NCI-H82 treated with DMSO at 0.1 percent for 48 hours (cell line): ENCODE measurements around the gene PRR29.
"Not testable (repeated sequence)": the region's sequence is repeated elsewhere in the genome, so short reads cannot be mapped to it uniquely, and the experiment has no call there.

Experiments used
- DNase-seq: peaks from one replicate; lab custom pipeline; 2025; ENCODE audit not compliant: unreplicated experiment; lab: John Stamatoyannopoulos, UW

PRR29 gene

DNA sequence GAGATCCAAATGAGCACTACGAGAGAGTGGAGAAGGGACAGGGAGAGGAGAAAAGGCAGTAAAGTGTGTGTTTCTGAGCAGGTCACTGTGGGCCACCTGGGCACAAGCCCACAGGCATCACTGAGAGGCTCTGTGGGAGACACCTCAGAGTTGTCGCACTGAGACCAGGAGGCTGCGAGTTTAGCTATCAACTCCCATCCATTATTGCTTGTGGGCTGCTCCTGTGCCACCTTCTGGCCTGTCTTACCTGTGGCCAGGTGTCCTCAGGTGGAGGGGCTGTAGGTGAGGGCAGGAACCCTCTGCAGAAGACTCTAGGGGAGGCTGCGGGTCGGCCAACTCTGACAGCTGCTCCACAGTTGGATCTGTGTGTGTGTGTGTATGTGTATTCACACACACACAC lies 2.5 kb upstream of the PRR29 start:
- no peak for DNase-seq

DNA sequence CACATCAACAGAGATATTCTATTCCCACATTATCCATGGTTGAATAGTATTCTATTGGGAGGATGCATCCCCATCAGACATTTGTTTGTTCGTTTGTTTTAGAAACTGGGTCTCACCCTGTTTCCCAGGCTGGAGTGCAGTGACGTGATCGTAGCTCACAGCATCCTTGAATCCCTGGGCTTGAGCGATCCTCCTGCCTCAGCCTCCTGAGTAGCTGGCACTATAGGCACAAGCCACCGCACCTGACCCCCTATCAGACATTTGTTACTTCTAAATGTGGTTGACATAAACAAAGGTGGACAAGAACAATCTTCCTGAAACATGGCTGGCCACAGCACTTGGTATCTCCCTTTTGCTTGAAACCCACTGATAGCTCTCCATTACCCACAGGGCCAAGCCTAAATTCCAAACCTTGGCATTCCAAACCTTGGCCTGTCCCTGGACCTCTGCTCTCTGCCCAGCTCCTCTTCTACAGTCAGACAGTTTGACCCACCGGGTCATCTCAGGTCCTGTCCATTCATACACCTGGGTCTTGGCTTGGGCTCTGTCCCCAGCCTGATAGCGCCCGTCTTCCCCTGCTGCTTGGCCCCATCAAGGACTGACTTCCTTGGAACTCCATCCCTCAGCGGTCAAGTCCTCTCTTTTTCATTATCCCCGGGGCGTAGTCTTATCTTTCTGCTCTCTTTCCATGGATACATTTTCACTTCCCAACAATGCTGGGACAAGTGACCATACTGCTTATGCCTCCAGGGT lies 1.5 kb upstream of the PRR29 start:
- DNase-seq = no peak

DNA sequence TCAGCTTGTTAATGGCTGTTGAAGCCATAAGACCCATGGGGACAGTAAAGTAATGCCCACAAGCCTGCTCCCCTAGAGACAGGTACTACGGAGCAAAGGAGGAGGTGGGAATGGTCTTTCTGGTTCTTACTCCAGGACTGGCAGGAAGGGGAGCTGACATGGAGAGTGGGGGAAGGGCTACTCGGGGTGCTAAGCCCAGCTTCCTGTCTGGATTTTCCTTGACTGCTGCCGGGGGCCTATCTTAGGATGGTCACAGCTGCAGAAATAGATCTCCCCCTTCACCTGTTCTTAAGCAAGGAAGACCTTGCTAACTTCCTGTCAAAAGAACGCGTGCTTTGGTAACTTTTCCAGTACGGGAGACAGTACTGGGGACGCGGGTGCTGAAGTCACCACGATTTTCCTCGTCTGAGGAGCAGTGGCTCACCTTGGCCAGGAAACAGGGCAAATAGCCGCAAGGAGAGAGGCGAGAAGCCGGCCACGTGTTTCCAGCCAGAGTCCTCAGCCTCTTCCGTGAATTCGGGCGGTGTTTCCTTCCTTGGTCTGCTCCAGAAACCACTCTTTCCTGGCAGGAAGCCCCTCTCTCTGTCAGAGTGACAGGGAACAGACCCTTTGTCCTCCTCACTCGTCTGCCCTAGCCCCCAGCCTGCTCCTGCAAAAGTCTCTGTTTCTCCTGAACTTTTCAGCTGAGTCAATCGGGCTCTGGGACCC lies 656 bp upstream of the PRR29 start:
- no peak for DNase-seq

DNA sequence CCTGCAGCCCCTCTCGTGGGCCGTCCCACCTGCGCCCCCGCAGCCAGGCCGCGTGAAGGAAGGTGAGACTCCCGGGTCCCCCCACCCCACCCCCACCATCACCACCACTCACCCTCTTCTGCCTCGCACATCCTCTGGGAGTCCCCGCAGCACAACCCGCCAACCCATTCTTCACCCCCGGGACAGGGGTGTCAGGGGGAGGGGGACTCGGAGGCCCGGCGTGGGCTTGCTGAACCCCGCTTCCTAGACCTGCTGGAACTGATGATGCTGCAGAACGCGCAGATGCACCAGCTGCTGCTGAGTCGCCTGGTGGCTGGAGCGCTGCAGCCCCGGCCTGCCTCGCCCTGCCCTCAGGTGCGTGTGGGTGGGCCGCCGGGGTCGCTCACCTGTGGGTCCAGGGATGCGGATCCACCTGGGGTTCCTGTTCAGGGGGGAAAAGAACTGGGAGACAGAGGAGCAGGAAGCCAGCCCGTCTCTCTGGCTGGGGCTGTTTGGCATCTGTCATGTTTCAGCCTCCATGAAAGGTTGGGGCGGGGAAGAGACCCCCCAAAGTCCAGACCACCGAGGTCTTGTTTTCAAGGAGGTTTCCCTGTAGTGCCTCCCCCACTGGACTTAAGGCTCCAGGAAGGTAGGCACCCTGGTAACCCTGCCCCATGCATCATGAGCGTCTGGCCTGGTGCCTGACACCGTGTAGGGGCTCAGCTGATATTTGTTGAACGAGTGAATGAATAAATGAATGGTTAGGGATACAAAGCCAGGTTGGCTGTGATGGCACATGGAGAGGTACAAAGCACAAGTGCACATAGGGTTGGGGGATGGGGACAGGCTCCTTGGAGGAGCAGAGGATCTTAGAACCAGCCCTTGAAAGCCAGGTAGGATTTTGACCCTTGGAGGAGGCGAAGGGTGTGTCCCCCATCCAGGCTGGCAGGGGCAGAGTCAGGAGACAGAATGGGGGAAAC lies 849 bp downstream of the PRR29 start:
- no peak for DNase-seq

DNA sequence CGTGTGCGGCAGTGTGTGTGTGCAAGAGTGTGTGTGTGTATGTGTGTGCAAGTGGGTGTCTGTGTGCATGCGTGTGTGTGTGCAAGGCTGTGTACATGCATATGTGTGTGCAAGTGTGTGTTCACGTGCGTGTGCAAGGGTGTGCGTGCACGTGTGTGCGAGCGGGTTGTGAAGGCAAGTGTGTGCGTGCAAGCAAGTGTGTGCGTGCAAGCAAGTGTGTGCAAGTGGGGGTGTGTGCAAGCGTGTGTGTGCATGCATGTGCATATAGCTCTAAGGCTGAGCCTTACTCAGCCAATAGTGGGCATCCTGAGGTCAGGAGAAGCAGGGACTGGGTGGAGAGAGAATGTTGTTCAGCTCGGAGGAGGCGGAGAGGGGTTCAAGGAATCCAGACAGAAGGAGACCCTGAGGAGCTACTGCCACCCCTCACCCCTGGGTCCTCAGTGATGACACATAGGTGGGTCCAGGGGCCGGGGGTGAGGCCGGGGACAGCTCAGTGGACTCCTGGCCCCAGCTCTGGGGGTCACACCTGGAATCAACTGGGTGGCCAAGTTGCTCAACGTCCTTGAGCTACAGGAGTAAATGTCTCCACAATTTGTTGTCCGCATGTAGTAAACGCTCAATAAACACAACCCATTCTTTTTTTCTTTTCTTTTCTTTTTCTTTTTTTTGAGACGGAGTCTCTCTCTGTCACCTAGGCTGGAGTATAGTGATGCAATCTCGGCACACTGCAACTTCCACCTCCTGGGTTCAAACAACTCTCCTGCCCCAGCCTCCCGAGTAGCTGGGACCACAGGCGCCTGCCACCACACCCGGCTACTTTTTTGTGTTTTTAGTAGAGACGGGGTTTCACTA lies 1.8 kb downstream of the PRR29 start:
- DNase-seq = no peak

DNA sequence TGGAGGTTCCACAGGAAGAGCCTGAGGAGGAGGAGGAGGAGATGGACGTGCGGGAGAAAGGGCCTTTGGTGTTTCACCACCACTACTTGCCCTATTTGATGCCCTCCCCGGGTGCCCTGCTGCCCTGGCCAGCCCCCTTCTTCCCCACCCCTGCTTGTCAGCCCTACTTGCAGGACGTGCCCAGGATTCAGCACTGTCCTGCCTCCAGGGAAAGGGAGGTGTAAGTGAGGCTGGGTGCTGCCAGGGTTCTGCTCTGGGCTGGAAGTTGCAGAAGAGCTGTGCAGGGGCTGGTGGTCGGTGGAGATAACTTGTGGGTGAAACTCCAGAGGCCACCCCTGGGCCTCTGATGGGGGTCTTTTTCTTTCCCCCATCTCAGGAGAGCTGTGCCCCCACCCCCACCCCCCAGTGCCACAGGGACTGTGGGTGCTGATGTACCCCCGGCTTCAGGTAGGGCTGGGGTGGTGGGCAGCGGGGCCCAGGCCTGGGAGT lies 3.0 kb downstream of the PRR29 start:
- no peak for DNase-seq

DNA sequence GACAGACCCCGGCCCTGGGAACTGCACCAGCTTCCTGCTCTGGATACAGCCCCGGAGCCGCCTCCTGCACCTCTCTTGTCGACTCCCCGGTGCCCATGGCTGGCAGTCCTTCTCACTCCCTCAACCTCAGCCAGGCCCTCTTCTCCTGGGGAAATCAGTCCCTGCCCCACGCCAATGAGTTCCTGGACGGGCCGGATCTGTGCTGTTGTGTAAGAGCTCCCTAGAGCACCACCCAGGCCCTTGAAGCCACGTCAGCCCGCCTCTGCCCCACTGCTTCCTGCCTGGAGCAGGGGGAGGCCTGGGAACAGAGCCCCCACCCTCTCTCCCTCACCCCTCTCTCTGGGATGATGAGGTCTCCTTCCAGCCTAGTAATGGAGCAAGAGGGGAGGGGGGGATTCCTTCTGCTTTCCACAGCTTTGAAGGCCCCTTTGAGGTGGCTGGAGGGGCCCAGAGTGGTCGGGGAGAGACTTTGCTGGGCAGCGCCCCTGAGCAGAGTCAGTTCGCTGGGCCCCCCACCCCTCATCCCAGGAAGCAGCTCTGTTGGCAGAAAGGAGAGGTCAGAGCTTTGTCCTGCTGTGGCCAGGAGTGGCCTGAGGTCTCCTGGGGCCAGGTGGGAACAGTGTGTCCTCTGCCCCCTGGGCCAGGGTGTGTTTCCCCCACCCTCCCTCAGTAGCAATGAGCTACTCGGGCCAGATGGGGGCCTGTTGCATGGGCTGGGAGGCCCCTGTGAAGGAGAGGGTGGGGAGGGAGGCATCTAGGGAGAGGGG lies 3.8 kb downstream of the PRR29 start:
- no peak for DNase-seq

DNA sequence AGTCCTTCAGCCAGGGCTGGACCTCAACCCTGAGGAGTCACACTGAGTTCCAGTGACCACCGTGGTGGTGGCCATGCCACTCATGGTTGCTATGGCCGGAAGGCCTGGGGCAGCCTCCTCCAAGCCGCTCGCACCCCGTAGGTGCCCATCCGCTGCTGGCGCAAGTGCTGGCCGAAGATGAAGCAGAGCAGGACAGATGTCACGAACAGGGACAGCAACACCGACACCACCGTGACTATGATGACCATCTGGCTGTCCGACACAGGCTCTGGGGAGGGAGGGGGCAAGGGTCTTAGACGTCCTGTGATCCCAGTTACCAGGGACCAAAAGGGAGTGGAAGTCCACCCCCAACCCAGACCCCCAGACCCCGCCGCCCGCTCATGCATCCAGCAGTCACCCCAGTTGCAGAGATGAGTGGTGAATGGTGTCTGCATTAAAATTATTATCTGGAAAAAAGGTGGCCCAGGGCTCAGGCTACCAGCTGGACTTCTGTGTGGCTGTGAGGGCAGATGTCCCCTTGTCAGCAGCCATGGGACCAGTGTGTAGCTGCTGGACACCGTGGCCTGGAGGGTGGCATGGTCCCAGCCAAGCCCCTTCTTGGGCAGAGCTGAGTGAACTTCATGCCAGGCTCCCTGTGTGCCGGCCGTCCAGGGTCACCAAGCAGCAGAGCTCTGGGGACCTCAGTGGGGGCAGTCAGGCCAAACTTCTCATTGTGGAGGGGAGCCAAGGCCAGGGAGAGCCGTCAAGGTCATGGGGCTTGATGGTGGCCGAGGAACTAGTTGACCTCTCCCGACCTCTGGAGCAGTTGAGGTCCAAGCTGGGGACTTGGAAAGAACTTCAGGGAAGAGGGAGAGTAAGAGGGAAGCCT lies 4.7 kb downstream of the PRR29 start:
- DNase-seq = no peak

DNA sequence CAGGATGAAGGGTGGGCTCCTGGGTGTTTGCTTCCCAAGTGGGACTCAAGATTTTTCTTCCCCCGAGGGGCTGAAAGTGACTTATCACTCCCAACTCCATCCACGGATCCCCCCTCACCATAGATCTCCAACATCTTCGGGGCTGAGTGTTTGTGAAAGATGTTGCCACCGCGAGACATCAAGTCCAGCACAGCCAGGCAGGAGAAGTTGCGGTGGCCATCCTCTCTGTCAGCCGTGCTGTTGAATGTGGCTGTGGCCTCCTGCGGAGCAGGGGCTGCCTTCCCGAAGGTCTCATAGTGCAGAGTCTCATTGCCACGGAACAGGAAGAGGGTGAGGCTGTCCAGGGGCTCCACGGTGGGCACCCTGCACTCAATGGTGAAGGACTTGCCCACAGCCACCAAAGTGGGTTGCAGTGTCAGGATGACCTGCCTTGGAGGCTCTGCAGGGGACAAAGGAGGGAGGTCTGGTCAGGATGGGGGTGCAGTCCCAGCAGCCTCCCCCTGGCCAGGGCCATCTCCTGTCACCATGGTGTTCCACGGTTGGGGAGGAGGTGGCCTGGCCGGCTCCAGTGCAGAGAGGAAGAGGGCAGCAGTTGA lies 5.5 kb downstream of the PRR29 start:
- DNase-seq = no peak

DNA sequence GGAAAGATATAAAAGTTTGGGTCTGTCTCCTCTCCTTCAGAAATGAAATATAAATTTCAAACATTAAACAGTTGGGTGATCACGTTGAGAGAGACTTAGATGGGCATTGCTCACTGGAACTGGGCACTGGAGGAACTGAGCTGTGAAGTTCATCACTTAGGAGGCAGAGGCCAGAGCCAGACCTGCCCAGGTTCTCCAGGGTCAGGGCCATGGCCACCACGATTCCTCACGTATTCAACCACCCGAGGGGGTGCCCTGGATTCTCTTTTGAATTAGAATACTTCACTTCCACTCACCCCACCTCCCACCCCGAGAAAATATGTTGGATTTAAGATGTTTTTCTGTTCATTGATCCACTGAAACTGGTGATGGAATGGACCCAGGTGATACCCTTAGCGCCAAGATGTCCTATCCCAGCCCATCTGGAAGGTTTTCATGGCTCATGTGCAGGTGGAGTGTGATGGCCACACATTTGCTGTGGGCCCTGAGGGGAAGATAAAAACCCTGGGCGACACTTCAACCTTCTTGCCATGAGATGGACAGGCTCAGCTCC lies 6.1 kb downstream of the PRR29 start:
- DNase-seq = no peak

DNA sequence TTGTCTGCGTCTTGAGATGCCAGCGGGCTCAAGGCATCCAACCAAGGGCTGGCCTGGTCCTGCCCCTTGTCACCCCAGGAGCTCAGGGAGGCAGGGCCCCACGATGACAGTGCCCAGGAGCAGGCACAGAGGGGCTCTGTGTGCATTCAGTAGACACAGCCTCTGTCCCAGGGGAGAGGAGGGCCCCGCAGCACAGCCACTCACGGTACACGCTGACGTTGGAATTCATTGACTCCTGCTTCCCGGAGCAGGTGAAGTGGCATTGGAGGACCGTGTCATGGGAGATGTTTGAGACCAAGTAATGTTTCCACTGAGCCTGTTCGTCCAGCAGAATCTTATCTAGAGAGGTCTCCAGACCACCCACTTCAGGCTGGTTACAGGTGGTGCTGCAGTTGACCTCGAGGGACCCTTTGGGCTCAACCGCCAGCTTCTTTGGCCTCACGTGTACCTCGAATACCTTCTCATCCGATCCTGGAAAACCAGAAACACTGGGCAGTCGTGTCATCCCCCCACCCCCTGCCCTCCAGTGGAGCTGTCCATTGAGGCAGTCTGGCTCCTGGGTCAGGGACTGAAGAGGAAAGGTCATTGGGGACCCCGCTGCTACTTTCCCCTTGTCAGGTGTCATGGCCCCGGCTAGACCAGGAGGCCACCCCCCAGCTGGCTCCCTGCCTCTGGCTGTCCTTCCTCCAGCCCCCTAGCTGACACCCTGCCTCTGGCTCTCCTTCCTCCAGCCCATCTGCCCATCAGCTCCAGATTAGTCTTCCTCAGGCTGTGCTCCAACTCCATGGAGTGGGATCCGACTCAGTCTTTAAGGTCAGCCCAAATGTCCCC lies 7.0 kb downstream of the PRR29 start:
- no peak for DNase-seq

DNA sequence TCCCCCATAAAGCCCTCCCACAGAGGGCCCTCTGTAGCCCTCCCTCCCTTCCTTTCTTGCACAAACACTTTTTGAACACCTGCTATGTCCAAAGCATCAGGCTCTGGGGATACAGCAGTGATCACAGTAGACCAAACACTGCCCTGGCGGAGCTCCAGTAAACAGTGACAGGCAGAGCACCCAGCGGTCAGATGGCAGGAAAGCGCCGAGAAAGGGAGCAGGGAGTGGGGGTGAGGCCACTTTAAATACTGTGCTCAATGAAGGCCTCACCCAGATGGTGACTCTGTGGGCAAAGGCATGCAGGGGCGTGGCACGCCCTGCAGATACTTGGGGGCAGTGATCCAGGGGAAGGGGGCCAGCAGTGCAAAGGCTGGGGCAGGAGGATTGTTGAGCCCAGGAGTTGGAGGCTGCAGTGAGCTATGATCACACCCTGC lies 7.6 kb downstream of the PRR29 start:
- no peak for DNase-seq

DNA sequence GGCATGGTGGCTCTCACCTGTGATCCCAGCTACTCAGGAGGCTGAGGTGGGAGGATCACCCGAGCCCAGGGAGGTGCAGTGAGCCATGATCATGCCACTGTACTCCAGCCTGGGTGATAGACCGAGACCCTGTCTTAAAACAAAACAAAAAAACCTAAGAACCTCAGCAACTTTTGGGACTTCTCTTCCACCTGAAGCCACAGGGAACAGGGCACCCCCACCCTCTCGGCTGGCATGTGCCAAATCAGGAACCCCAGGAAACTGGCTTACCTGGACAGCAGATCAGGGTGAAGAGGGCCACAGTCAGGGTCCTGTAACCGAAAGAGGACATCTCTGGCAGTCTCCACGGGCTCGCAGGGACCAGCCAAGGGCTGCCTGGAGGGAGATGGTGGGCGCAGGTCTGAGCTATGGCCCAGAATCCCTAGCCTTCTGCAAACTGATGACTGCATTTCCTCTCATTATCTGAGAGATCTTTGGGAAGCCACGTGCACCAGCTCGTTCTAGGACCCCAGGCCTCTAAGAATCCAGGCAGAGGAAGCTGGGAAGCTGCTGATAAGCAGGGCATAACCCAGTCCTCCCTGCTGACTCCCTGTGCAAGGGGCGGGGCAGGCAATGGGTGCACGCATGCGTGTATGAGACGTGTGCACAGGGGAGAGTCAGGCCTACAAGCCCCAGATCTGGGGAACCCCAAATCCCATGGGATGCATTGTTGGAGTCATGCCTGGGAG lies 8.4 kb downstream of the PRR29 start:
- DNase-seq = no peak

DNA sequence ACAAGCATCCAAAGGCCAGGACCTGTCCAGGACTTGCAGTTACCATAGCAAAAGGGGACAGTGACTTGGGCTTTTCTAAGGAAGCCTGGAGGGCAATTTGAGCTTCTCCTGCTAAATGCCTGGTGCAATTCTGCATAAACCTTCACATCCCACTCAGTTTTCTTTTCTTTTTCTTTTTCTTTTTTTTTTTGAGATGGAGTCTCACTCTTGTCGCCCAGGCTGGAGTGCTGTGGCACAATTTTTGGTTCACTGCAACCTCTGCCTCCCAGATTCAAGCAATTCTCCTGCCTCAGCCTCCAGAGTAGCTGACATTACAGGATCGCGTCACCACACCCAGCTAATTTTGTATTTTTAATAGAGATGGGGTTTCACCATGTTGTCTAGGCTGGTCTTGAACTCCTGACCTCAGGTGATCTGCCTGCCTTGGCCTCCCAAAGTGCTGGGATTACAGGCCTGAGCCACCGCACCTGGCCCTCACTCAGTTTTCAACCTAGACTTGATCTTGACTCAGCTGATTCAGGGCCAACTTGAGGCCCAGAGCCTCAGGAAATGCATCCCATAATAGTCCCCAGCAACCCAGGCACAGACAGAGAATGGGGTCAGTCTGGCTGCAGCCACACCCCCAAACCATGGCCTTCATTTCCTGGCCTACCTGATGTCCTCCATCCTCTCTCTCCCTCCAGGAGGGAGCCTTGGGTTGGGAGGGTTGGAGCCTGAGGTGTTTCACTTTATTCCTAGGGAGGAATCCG lies 9.1 kb downstream of the PRR29 start:
- not testable (repeated sequence) for DNase-seq

DNA sequence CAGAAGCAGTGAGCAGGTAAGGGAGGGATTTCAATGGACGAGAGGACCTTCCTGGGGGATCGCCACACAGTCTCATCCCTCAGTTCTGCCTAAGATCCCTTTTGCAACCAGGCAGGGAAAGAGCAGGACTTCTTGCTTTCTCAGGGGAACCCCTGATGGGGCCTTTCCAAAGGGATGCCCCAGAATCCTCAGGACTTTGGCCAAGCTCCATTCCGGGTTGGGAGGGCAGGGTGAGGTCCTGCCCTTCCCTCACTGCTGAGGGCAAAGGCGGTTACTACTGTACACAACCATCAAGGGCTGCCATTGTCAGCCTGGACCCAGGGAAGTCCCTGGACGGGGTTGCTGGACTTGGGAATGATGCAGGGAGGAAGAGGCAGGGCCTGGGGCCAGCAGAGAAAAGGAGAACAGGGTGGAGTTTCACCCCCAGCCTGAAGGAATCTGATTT lies 9.7 kb downstream of the PRR29 start:
- DNase-seq = no peak

DNA sequence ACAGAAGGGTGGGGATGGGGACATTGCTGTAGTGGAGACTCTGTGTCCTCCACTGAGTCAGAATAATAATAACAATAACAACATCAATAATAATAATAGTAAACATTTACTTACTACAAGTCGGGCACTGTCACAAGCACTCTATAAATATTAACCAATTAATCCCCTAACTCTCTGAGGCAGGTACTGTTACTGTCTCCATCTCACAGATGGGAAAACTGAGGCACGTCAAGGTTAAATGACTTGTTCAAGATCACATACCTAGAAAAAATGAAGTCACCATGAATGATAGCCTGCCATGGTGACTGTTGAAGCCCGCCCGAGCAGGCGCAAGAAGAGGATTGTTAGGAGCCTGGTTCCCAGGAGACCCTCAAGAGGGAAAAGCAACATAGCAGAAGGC lies 10.2 kb downstream of the PRR29 start:
- DNase-seq = no peak
